ENCODE results near the gene HERC6.
"Not testable (repeated sequence)": the region's sequence is repeated elsewhere in the genome, so short reads cannot be mapped to it uniquely, and the experiment has no call there.

HERC6 gene

DNA sequence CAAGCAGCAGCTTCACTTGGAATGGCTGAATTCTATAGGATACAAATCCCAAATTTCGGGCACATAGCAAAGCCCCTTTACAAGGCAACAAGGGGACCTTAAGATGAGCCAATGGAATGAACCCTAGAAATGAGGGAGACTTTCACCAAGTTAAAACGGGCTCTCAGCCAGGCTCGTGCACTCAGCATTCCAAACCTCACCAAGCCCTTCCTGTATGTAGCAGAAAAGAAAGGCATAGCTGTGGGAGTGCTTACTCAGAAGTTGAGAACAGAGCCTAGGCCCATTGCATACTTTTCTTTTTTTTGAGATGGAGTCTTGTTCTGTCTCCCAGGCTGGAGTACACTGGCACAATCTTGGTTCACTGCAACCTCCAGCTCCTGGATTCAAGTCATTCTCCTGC lies 67.5 kb downstream of the HERC6 start:
- no peak for DNase-seq (ENCODE audit: low read depth in 1 of 2, low spot score in 1 of 2)

DNA sequence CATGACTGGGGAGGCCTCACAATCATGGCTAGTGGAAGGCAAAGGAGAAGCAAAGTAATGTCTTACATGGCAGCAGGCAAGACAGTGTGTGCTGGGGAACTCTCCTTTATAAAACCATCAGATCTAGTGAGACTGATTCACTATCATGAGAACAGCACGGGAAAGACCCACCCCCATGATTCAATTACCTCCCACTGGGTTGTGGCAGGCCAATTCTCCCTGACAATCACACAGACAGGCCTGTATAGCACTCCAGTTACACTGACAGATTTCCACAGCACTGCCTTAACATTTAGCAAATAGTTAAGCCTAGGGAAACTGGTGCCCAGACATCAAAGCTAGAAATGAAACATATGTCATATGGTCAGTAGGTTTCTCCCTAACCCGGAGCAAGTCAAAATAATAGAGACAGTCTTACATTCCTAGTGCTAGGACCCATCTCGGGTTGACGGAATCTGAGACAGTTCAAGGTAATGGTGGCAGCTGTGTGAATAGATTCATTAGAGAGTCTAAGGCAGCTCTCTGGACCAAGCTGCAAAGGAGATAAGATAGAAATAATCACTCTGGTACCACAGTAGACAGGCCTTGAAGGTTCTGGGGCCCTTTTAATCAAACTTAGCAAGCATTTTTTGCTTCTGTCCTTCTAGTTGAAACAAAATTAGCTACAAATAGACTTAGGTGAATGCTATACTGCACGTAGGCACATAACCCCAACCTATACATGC lies 68.9 kb downstream of the HERC6 start:
- no peak for DNase-seq (ENCODE audit: low read depth in 1 of 2, low spot score in 1 of 2)

DNA sequence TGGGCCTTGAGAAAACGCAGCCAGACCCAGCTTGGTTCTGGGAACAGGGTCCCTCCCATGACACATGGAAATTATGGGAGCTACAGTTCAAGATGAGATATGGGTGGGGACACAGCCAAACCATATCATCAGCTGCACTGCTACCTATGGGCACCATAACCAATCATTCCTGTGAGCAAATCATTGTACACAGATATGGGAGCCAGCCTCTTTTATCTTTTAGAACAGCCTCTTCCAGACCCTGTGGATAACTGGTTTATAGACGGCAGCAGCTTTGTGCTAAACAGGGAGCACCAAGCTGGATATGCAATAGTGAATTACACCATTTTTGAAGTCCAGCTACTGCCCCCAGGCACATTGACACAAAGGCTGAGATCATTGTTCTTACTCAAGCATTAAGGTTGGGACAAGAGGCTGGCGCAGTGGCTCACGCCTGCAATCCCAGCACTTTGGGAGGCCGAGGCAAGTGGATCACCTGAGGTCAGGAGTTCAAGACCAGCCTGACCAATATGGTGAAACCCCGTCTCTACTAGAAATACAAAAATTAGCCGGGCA lies 69.6 kb downstream of the HERC6 start:
- DNase-seq (ENCODE audit: low read depth in 1 of 2, low spot score in 1 of 2), result not testable (repeated sequence)

DNA sequence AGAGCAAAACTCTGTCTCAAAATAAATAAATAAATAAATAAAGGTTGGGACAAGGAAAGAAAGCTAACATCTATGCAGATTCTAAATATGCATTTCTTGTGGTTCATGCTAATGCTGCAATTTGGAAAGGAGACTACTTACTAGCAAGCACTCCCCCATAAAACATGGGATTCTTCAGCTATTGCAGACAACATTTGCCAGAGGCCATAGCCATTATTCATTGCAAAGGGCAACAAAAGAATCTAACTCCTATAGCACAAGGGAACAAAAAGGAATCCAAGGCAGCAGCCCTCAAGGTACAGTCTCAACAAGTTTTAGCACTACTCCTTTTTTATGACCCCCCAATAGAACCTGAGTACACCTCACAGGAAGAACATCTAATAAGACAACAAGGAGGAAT lies 70.2 kb downstream of the HERC6 start:
- DNase-seq (ENCODE audit: low read depth in 1 of 2, low spot score in 1 of 2), result no peak

DNA sequence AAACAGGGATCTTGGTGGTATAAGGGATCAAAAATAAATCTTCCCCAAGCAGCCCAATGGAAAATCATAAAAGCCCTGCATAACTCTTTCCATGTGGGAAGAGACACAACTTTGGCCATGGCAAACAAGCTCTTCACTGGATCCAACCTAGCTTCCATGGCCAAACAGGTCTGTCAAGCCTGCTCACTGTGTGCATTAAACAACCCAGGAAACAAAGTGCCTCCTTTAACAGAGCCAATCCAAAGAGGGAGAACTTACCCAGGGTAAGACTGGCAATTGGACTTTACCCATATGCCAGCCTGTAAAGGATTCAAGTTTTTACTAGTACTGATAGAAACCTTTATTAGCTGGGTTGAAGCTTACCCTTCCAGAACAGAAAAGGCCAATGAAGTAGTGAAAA lies 70.6 kb downstream of the HERC6 start:
- DNase-seq (ENCODE audit: low read depth in 1 of 2, low spot score in 1 of 2), result no peak

DNA sequence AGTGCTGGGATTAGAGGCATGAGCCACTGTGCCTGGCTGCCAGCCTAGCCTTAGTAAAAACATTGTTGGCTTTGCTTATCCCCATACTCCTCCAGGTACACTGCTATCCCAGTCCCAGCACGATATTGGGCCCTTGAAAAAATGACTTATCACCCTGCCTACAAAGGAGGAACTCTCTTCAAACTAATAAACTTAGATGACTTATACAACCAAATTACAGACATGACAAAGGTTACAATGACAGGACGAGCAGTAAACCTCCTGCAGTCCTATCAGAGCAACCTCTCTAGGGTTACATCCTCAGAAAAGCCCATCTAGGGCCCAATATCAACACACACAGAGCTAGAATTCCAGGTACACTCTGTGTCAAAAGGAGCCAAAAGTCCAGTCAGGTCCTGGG lies 72.6 kb downstream of the HERC6 start:
- no peak for DNase-seq (ENCODE audit: low read depth in 1 of 2, low spot score in 1 of 2)

DNA sequence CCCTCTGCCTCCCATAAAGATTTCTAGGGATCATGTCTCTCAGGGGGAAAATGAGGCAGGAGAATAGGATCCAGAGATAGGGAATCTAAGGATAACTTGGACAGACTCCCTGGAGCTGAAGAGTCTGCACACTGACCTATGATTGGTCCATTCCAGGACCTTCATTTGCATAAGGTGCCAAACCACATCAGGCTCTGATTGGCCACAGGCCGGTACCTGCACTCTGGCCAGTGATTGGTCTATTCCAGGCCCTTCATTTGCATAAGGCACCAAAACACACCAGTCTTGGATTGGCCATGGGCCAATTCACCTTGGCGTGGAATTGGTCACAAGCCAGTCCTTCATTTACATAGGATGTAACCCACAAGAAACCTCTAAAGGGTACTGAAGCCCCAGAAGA lies 74.3 kb downstream of the HERC6 start:
- DNase-seq (ENCODE audit: low read depth in 1 of 2, low spot score in 1 of 2), result no peak

DNA sequence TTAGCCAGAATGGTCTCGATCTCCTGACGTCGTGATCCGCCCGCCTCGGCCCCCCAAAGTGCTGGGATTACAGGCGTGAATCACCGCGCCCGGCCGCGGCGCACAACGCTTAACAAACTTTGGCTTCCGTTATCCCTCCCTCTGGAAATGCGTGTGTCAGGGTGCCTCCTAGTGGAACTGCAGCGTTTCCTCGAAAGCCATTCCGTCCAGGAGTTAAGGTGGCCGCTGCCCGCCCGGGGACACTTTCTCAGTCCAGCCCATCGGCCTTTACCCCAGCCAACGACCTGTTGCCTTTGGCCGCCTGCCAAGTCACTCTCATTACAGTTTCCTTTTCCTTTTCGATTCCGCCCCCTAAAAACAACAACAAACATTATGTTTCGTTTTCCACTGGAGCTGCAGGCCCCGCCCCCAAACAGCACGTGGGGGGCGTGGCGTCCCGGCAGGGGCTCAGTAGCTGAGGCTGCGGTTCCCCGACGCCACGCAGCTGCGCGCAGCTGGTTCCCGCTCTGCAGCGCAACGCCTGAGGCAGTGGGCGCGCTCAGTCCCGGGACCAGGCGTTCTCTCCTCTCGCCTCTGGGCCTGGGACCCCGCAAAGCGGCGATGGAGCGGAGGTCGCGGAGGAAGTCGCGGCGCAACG lies 78.1 kb downstream of the HERC6 start, which contains the start of gene HERC5:
Gene HERC5 (plus strand): TSS at position 450 of the 637 bp plus-strand sequence. CDS start 151 bp downstream, at position 601.
- peak; percentile 81 to 86 for DNase-seq (ENCODE audit: low read depth in 1 of 2, low spot score in 1 of 2)

DNA sequence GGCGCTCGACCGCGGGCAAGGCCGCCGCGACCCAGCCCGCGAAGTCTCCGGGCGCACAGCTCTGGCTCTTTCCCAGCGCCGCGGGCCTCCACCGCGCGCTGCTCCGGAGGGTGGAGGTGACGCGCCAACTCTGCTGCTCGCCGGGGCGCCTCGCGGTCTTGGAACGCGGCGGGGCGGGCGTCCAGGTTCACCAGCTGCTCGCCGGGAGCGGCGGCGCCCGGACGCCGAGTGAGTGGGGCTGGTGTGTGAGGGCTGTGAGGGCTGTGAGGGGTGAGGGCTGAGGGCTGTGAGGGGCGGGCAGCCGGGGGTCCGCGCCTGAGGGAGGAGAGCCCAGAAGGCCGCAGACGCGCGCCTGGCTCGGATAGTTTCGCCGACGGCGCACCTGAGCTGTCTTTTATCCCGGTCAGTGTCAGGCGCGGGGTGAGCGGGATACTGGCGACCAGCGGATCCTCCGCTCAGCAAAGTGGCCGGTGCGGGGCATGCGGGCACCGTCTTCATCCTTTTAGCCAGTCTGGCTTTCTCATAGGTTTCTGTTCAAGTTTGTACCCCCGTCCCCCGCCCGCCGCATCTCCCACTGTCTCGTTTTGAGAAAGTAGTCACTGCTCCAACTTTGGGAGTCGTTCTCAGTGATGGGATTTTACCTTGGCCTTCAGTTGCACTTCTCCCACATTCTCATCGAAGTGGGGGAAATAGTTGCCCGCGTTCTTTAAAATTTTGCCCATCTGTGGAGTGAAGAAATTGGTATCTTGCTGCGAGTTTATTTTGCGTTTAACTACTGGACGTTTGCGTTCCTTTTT lies 78.9 kb downstream of the HERC6 start:
- peak; percentile 12 to 37 for DNase-seq (ENCODE audit: low read depth in 1 of 2, low spot score in 1 of 2)

DNA sequence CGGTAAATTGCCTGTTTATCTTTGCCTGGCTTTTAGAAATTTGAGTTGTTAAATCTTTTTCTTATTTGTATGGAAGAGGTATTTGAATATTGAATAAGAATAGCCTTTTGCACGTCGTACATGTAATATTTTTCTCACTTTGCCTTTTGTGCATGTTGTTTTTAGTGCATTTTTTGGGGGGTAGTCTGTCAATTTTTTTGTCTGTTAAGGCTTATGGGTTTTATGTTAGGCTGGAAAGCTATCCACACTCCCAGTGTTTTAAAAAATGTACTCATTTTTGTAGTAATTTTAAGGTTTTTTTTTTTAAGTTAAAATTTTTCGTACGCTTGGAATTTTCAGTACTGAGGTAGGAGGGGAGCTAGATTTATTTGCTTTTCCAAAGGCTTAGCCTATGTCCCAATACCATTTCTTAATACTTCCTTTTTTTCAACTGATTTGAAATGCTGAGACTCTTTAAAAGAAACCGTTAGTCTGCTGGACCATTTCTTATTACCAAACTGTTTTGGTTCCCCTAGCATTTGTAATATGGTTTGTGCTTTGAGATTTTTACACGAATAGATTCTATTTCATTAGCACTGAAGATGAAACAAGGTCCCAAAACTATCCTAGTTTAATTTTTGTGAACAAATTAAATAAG lies 79.6 kb downstream of the HERC6 start:
- no peak for DNase-seq (ENCODE audit: low read depth in 1 of 2, low spot score in 1 of 2)

DNA sequence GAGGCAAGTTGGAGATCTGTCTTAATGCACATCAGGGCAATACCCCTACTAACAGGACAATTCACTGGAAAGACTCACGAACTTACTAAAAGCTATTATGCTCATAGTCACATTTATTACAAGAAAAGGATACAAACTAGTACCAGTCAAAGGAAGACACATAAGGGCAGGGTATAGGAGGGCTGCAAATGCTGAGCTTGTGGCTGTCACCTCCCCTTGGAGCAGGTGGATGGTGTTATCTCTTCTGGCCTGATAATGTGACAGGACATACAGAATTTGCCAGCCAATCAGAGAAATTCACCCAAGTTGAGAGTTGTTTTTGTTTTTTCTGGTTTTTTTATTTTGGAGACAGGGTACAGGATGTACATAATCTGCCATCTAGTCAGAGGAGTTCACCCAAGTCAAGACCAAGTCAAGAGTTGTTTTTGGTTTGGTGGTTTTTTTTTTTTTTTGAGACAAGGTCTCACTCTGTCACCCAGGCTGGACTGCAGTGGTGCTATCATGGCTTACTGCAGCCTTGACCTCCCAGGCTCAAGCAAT lies 87.1 kb downstream of the HERC6 start:
- DNase-seq (ENCODE audit: low read depth in 1 of 2, low spot score in 1 of 2), result no peak

DNA sequence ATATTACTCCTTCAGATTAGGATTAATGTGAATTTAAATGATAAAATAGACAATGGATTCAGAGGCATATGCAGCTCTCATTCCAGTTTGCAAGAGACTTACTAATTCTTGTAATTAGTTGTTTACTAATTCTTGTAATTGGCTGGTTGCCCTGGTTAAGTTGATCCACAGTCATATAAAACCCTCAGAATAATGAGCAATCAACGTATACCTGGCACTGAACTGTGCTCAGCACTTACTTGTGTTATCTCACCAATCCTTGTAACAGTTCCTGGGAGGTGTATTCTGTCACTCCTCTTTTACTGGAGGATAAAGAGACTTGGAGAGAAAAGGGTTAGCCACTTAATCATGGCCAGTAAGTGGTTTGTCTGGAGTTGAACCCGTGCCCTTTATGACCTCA lies 88.7 kb downstream of the HERC6 start:
- DNase-seq (ENCODE audit: low read depth in 1 of 2, low spot score in 1 of 2), result no peak

DNA sequence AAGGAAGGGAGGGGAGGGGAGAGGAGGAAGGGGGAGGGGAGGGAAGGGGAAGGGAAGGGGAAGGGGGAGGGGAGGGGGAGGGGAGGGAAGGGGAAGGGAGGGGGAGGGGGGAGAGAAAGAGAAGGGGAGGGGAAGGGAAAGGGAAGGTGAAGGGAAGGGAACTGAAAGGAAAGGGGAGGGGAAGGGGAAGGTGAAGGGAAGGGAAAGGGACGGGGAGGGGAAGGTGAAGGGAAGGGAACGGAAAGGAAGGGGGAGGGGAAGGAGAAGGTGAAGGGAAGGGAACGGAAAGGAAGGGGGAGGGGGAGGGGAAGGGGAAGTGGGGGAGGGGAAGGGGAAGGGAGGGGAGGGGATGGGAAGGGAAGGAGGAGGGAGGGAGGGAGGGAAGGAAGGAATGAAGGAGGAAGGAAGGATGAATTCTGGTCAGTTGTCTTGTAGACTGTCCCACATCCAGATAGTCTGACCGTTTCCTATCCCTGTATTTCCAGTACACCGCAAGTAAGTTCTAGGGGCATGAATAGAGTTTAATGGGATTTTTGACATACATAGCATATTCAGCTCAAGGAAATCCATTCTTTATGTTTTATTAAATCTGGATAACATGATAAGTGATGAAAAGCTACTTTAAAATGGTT lies 98.7 kb downstream of the HERC6 start:
- no peak for DNase-seq (ENCODE audit: low read depth in 1 of 2, low spot score in 1 of 2)

DNA sequence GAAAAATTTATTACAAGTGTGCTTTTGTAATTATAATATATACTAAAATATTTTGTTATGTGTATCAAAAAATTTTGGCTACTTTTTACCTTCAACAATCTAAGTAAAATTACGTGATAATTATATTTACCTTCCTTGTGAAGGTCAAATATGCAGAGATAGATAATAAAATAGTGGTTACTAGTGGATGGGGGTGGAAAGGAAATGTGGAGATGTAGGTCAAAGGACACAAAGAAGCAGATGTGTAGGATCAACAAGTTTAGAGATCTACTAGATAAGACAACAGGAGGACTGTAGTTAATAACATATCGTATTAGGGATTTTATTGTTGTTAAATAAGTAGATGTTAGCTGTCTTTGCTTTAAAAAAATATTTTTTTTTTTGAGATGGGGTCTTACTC lies 99.6 kb downstream of the HERC6 start:
- DNase-seq (ENCODE audit: low read depth in 1 of 2, low spot score in 1 of 2), result no peak

DNA sequence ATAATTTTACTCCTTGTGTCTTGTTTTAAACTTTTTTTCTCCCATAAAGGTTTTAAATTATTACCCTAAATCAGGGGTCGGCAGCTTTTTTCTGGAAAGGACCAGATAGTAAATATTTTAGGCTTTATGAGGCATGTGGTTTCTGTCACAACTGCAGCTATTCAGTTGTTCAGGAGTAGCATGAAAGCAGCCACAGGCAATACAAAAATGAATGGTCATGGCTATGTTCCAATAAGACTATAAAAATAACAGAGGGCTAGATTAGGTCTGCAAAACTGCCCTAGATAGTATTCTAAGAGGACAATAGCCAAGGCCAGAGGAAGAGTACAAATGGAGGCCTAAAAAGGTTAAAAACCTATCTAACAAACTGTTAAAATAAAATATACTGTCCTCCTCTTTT lies 102.9 kb downstream of the HERC6 start:
- DNase-seq (ENCODE audit: low read depth in 1 of 2, low spot score in 1 of 2), result no peak

DNA sequence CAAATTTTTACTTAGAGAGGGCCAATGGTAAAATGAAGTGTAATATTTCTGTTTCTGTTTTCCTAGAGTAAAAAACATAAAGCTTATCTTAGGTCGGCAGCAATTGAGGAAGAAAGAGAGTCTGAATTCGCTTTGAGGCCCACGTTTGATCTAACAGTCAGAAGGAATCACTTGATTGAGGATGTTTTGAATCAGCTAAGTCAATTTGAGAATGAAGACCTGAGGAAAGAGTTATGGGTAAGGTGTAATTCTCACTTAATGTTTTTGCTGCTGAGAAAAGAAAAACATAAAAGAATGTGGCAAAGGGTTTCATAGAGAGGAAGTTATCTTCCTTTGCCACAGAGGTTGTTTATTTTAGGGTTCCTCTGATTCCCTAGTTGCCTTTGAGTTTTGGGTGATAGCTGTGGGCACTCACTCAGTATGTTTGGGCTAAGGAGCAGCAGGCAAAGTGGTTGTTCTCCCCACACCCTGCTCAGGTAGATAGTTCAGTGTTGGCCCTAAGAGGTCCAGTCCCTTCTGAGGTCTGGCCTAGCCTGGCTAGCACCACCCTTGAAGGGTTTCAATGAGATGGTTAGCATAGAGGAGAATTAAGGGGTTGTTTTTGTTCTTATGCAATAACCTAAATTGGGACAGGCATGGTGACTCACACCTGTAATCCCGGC lies 110.6 kb downstream of the HERC6 start:
- no peak for DNase-seq (ENCODE audit: low read depth in 1 of 2, low spot score in 1 of 2)
